Small intestine (tissue), 7 donors: ENCODE results near the gene TENT5C. TPM values are rescaled to one million over a fixed set of nuclear protein-coding genes. Genes with fewer than 3 reads are reported as not detected.

ENCODE experiments used
- DNase-seq, 2 donors: peaks; one replicate each; pipeline versions ENCODE4 v3.0.0 to v3.0.0-alpha.2; 2013
- FAIRE-seq: peaks from 2 replicates; lab custom pipeline; 2012; peaks lifted over from hg19 to GRCh38; lab: Jason Lieb, UNC
- H3K27ac ChIP-seq, 3 donors: one replicate each; pipeline ENCODE4 v1.5.1; 2013; ENCODE audit warnings: low read length in 2 of 3, mild to moderate bottlenecking in 2 of 3, control low read depth in 1 of 3, inconsistent platforms in 1 of 3, low read depth in 1 of 3, moderate library complexity in 1 of 3
- H3K27me3 ChIP-seq, 3 donors: one replicate each; pipeline ENCODE4 v1.6.1; 2013; ENCODE audit warnings: low read length in 3 of 3, inconsistent platforms in 1 of 3; ENCODE audit not compliant: control insufficient read depth in 3 of 3, insufficient read depth in 3 of 3
- H3K36me3 ChIP-seq, 3 donors: one replicate each; pipeline ENCODE4 v1.6.1; 2013; ENCODE audit warnings: low read length in 3 of 3, inconsistent platforms in 1 of 3, low read depth in 1 of 3, mild to moderate bottlenecking in 1 of 3, moderate library complexity in 1 of 3; ENCODE audit not compliant: control insufficient read depth in 3 of 3, insufficient read depth in 2 of 3
- H3K4me1 ChIP-seq, 3 donors: one replicate each; pipeline ENCODE4 v1.6.1; 2013; ENCODE audit warnings: low read length in 2 of 3, inconsistent platforms in 1 of 3, low read depth in 1 of 3, mild to moderate bottlenecking in 1 of 3, moderate library complexity in 1 of 3; ENCODE audit not compliant: control insufficient read depth in 3 of 3, insufficient read depth in 2 of 3
- H3K4me3 ChIP-seq, 3 donors: one replicate each; pipeline ENCODE4 v1.5.1; 2013; ENCODE audit warnings: low read length in 3 of 3, control low read depth in 1 of 3, inconsistent platforms in 1 of 3, low read depth in 1 of 3, mild to moderate bottlenecking in 1 of 3, moderate library complexity in 1 of 3
- H3K9me3 ChIP-seq, 2 donors: one replicate each; pipeline ENCODE4 v1.6.1; 2013; ENCODE audit warnings: low read depth in 1 of 2, low read length in 1 of 2; ENCODE audit not compliant: control insufficient read depth in 2 of 2, insufficient read depth in 1 of 2
- WGBS, 3 donors: extraction: QIAGEN DNeasy Blood & Tissue Kit; methylation state at CpG; one replicate each; pipeline ENCODE4 v1.1.7; 2013; 5-methylcytosine and 5-hydroxymethylcytosine counted together
- polyA plus RNA-seq, 4 donors: library from polyadenylated mRNA; stranded (reverse) in 3 of 4; unstranded in 1 of 4; fragments of 200-250 nt in 3 of 4; fragments of 120-200 nt in 1 of 4; gene quantifications; one replicate each; pipeline versions ENCODE4 v1.2.1 to v1.2.3, GENCODE V29; 2013
- donor health status: healthy with polysubstance abuse.
- donor health status: control.
- donor health status: control.
- donor health status: Bipolar disorder and iron deficiency.
- donor health status: healthy.

TENT5C gene
- polyA plus RNA-seq, 4 donors = 2.2 to 13.5 (median 3.9) TPM

- Histone ChIP-seq H3K4me3 (no peak overlapping the region), H3K4me1 (no peaks in the 10 kb centered on the region), H3K36me3 (no peaks in the 10 kb centered on the region), H3K27me3 (no peaks in the 10 kb centered on the region), H3K9me3 (no peaks in the 10 kb centered on the region), H3K27ac (peak overlapping the region in 1 of 3 donors; percentile 81)
- DNase-seq (no peak), FAIRE-seq (no peak)
- 89 to 94% (median 92%) methylated on average over 5 of the region's 5 CpGs for WGBS, 3 donors
Measured at GRCh38 chr1:117633068-117633345, 27.2 kb downstream of the TENT5C start.

GRCh38 chr1:117633423-117633822, 27.6 kb downstream of the TENT5C start:
- no peaks in the 10 kb centered on the region for H3K4me1 ChIP-seq
- 78 to 82% (median 82%) methylated on average over 7 of the region's 7 CpGs for WGBS, 3 donors
- H3K4me3 ChIP-seq = no peak overlapping the region
- H3K36me3 ChIP-seq = no peaks in the 10 kb centered on the region
- DNase-seq (no peak), FAIRE-seq (no peak)
- peak overlapping the region in 1 of 3 donors; percentile 71 for H3K27ac ChIP-seq
- no peaks in the 10 kb centered on the region for H3K9me3 ChIP-seq
- H3K27me3 ChIP-seq = no peaks in the 10 kb centered on the region

DNA sequence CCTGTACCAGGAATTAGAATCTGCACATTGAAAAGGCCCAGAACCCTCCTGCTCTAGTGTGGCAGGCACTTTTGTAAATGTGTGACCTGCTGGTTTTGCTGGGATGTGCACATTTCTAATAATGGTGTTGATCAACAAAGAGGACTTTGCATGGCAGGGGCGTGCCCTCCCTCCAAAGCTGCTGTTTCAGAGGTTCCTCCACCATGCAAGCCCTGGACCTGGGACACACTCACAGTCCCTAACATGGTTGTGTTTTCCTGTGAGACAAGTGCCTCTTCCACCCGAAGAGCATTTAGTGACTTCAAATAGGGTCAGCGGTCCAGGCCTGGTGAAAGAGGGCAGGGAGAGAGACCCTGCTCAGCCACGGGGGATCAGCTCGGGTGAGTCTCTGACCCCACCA, 28.1 kb downstream of the TENT5C start:
- H3K27ac ChIP-seq = peak overlapping the region in 1 of 3 donors; percentile 71
- H3K9me3 ChIP-seq = no peaks in the 10 kb centered on the region
- DNase-seq = no peak
- no peaks in the 10 kb centered on the region for H3K36me3 ChIP-seq
- no peaks in the 10 kb centered on the region for H3K27me3 ChIP-seq
- WGBS, 3 donors = 90 to 94% (median 92%) methylated on average over 5 of the region's 5 CpGs
- no peak for FAIRE-seq
- no peaks in the 10 kb centered on the region for H3K4me1 ChIP-seq
- no peak overlapping the region for H3K4me3 ChIP-seq

GRCh38 chr1:117634631-117635030, 28.8 kb downstream of the TENT5C start:
- Histone ChIP-seq H3K27me3 (no peaks in the 10 kb centered on the region), H3K4me1 (no peaks in the 10 kb centered on the region), H3K27ac (peak overlapping the region in 1 of 3 donors; percentile 40), H3K4me3 (no peak overlapping the region), H3K9me3 (no peaks in the 10 kb centered on the region), H3K36me3 (no peaks in the 10 kb centered on the region)
- 71 to 86% (median 81%) methylated on average over 3 of the region's 3 CpGs for WGBS, 3 donors
- no peak for DNase-seq
- no peak for FAIRE-seq

DNA sequence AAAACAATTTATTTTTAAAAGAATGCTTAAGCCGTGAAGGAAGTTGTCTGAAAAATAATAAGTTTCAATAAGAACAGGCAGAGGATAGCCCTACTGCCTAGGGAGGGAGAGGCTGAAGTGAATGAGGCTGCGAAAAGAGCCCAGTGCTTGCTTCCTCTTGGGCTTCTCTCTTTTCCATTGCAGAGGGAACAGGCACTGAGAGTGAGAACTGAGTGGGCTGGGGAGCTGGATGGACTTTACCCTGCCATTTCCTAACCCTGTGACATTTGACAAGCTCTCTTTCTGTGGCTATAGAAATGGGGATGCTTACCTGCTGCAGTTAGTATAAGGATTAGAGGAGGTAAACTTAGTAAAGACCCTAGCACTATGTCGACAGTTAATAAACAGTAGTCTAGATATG, 30.0 kb downstream of the TENT5C start:
- Histone ChIP-seq H3K9me3 (no peaks in the 10 kb centered on the region), H3K27ac (no peak overlapping the region), H3K4me1 (no peaks in the 10 kb centered on the region), H3K27me3 (no peaks in the 10 kb centered on the region), H3K36me3 (no peaks in the 10 kb centered on the region), H3K4me3 (no peak overlapping the region)
- DNase-seq (peak in 1 of 2 donors; percentile 29), FAIRE-seq (no peak)
- 83 to 87% (median 85%) methylated on average over 3 of the region's 3 CpGs for WGBS, 3 donors

DNA sequence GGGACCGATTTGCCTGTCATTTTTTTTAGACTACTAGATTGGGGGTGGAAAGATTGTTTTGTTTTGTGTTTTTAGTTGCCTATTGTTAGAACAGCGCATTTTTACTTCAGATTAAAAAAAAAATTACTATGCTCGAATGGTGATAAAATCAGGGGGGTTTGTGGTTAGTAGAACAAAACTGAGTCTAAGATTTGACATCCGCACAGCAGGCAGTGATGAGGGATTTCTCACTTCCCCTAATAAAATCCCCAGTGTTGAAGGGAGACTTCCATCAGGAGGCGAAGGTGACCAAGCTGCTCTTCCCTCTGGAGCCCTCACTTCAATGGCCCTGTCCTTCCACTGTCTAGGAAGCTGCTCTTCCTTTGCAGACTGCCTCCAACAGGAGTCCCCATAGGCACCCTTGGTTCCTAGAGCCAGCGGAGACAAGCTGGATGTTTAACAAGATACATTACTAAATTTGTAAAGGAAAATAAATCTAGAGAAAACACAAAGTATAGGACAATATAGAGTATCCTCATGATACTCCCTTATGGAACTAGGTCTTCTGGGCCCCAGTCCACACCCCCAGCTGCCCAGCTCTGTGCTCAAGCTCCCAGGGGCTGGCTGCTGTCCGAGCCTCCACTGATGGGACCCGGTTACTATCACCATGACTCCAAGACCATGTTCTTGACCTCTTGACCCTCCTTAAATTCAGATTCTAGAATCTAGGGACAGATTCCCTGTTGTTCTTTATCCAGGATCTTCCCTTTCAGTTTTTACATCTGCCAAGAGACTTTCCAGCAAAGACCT, 31.0 kb downstream of the TENT5C start:
- H3K27me3 ChIP-seq = no peaks in the 10 kb centered on the region
- H3K9me3 ChIP-seq = no peaks in the 10 kb centered on the region
- no peaks in the 10 kb centered on the region for H3K36me3 ChIP-seq
- no peaks in the 10 kb centered on the region for H3K4me1 ChIP-seq
- DNase-seq (no peak), FAIRE-seq (no peak)
- no peak overlapping the region for H3K4me3 ChIP-seq
- H3K27ac ChIP-seq = peak overlapping the region in 1 of 3 donors; percentile 49
- WGBS, 3 donors = 81 to 91% (median 83%) methylated on average over 8 of the region's 8 CpGs

GRCh38 chr1:117638141-117638540, 32.3 kb downstream of the TENT5C start:
- Histone ChIP-seq H3K4me1 (no peaks in the 10 kb centered on the region), H3K27me3 (no peaks in the 10 kb centered on the region), H3K36me3 (no peaks in the 10 kb centered on the region), H3K4me3 (no peak overlapping the region), H3K9me3 (no peaks in the 10 kb centered on the region), H3K27ac (peak overlapping the region in 1 of 3 donors; percentile 72)
- DNase-seq (no peak), FAIRE-seq (no peak)
- WGBS, 3 donors = 27 to 30% (median 29%) methylated on average over 1 of the region's 1 CpG

- no peaks in the 10 kb centered on the region for H3K27me3 ChIP-seq
- no peak overlapping the region for H3K4me3 ChIP-seq
- 40 to 77% (median 56%) methylated on average over 4 of the region's 4 CpGs for WGBS, 3 donors
- no peaks in the 10 kb centered on the region for H3K4me1 ChIP-seq
- no peak overlapping the region for H3K27ac ChIP-seq
- peak; percentile 11 to 50 for DNase-seq
- FAIRE-seq = no peak
- no peaks in the 10 kb centered on the region for H3K36me3 ChIP-seq
- no peaks in the 10 kb centered on the region for H3K9me3 ChIP-seq
Measured at GRCh38 chr1:117638759-117639158, 32.9 kb downstream of the TENT5C start.

GRCh38 chr1:117639741-117640140, 33.9 kb downstream of the TENT5C start:
- Histone ChIP-seq H3K27me3 (no peaks in the 10 kb centered on the region), H3K27ac (peak overlapping the region in 1 of 3 donors; percentile 18), H3K9me3 (no peaks in the 10 kb centered on the region), H3K4me1 (no peaks in the 10 kb centered on the region), H3K4me3 (no peak overlapping the region), H3K36me3 (no peaks in the 10 kb centered on the region)
- 85 to 93% (median 91%) methylated on average over 4 of the region's 4 CpGs for WGBS, 3 donors
- FAIRE-seq (no peak), DNase-seq (no peak)
